Activated T-cell treated with anti-CD3 and anti-CD28 coated beads for 48 hours (primary cell): Measurements from ENCODE around the gene UBE2Z.
"Not testable (repeated sequence)": the region's sequence is repeated elsewhere in the genome, so short reads cannot be mapped to it uniquely, and the experiment has no call there.

Source experiments
- DNase-seq: peaks from one replicate; pipeline ENCODE4 v3.0.0-alpha.2; 2020; ENCODE audit warnings: low read depth

Gene UBE2Z

GRCh38 chr17:48908047-48908843 is at the start of gene UBE2Z:
TSS of gene UBE2Z (plus strand) at chr17:48908407. CDS start at chr17:48908504, 97 bp downstream.
- peak; percentile 88 for DNase-seq

GRCh38 chr17:48860034-48860433 is 48.2 kb upstream of the UBE2Z start:
- no peak for DNase-seq

- no peak for DNase-seq
Observed at GRCh38 chr17:48860456-48860855, 47.8 kb upstream of the UBE2Z start.

GRCh38 chr17:48868916-48869500 is 39.2 kb upstream of the UBE2Z start:
- no peak for DNase-seq

- DNase-seq: no peak
Observed at GRCh38 chr17:48869821-48870318, 38.3 kb upstream of the UBE2Z start.

GRCh38 chr17:48871035-48871550 is 37.1 kb upstream of the UBE2Z start:
- DNase-seq: no peak

- no peak for DNase-seq
Observed at GRCh38 chr17:48871551-48872351, 36.5 kb upstream of the UBE2Z start.

- not testable (repeated sequence) for DNase-seq
Observed at GRCh38 chr17:48872409-48872808, 35.8 kb upstream of the UBE2Z start.

- no peak for DNase-seq
Observed at GRCh38 chr17:48873209-48873608, 35.0 kb upstream of the UBE2Z start.

- DNase-seq: no peak
Observed at GRCh38 chr17:48873696-48874443, 34.3 kb upstream of the UBE2Z start.

GRCh38 chr17:48878920-48879898 is 29.0 kb upstream of the UBE2Z start:
- peak; percentile 29 for DNase-seq

GRCh38 chr17:48882272-48882671 is 25.9 kb upstream of the UBE2Z start:
- DNase-seq: no peak

- no peak for DNase-seq
Observed at GRCh38 chr17:48883171-48883570, 25.0 kb upstream of the UBE2Z start.

GRCh38 chr17:48890086-48890485 is 18.1 kb upstream of the UBE2Z start:
- no peak for DNase-seq

- no peak for DNase-seq
Observed at GRCh38 chr17:48892940-48893645, 15.1 kb upstream of the UBE2Z start.

- DNase-seq: no peak
Observed at GRCh38 chr17:48893646-48894508, 14.3 kb upstream of the UBE2Z start.

- DNase-seq: no peak
Observed at GRCh38 chr17:48894886-48895285, 13.3 kb upstream of the UBE2Z start.

- no peak for DNase-seq
Observed at GRCh38 chr17:48901241-48901640, 7.0 kb upstream of the UBE2Z start.

- DNase-seq: no peak
Observed at GRCh38 chr17:48903401-48903800, 4.8 kb upstream of the UBE2Z start.
